HG02678 (cell line): ENCODE results near the gene TIMM44.
A peak's percentile ranks its signal among the peaks of the same experiment; 100 is the strongest.

ENCODE experiments used
- ATAC-seq: cut with Tn5 transposase; IDR thresholded peaks from one replicate; pipeline ENCODE4 v1.9.1; 2021; ENCODE audit warnings: mild to moderate bottlenecking, moderate library complexity; ENCODE audit not compliant: unreplicated experiment

TIMM44 gene, protein sequence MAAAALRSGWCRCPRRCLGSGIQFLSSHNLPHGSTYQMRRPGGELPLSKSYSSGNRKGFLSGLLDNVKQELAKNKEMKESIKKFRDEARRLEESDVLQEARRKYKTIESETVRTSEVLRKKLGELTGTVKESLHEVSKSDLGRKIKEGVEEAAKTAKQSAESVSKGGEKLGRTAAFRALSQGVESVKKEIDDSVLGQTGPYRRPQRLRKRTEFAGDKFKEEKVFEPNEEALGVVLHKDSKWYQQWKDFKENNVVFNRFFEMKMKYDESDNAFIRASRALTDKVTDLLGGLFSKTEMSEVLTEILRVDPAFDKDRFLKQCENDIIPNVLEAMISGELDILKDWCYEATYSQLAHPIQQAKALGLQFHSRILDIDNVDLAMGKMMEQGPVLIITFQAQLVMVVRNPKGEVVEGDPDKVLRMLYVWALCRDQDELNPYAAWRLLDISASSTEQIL

GRCh38 chr19:7943444-7944176 lies at the start of gene TIMM44:
TSS of gene TIMM44 (minus strand) at chr19:7943666. CDS start at chr19:7943651, 15 bp downstream.
- peak; percentile 97 for ATAC-seq

DNA sequence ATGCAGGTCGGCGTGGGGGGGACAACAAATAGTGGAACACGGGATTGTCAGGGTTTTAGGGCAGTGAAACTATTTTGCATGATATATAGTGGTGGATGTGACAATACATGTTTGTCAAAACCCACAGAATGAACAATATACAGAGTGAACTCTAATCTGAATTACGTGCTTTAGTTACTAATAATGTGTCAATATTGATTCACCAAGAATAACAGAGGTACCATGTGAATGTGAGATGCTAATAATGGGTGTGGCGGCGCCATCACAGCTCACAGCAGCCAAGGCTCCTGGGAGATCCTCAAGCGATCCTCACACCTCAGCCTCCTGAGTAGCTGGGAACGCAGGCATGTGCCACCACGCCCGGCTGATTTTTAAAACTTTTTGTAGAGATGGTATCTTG lies 49.1 kb upstream of the TIMM44 start:
- ATAC-seq: no peak

GRCh38 chr19:7989071-7989575 lies 45.7 kb upstream of the TIMM44 start:
- ATAC-seq: no peak

- ATAC-seq: no peak
Observed at GRCh38 chr19:7988307-7988706, 44.8 kb upstream of the TIMM44 start.

DNA sequence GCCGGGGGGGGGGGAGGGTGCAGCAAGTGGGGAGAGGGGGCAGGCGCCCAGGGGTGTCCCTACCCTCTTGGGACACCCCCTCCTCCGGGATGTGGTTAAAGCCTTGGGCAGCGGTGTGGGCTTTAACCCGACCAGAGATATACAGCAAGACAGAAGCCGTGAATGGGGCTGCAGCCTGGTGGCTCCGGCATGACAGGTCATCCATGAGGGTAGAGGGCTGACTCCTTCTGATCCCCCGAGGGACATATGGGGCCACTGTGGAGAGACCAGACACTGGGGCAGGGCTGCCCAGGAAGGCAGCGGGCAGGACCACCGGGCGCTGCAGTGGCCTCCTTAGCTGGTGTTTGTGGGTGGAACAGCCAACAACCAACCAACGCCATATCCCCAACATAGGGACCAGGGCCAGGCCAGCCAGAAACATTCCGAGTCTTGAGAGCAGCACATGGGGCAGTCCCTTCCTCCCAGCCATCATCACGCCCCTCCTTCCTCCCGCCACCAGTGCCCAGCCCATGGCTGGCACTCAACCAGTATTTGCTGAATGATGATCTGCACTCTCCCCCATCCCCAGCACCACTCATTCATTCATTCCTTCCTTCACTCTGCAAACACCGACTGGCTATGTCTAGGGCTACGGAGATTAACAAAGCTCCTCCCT lies 43.8 kb upstream of the TIMM44 start:
- no peak for ATAC-seq

- no peak for ATAC-seq
Observed at GRCh38 chr19:7986321-7987113, 43.1 kb upstream of the TIMM44 start.

DNA sequence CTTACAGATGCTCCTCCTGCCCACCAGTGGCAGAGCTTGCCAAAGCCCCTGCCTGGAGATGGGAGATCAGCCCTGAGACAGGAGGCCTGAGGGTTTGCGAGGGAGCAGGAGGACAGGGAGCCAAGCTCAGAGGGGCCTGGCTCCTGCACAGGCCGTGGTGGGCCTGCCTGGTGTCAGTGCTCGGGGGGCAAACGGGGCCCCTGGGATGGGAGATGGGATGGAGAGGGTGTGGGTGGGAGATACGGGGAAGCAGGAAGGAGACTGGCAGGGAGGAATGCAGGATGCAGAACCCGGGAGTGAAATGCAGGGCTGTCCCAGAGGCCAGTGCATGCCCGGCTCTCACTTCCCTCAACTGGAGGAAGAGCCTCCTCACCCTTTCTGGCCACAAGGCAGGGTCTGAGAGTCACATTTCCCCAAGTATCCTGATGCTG lies 42.0 kb upstream of the TIMM44 start:
- no peak for ATAC-seq

DNA sequence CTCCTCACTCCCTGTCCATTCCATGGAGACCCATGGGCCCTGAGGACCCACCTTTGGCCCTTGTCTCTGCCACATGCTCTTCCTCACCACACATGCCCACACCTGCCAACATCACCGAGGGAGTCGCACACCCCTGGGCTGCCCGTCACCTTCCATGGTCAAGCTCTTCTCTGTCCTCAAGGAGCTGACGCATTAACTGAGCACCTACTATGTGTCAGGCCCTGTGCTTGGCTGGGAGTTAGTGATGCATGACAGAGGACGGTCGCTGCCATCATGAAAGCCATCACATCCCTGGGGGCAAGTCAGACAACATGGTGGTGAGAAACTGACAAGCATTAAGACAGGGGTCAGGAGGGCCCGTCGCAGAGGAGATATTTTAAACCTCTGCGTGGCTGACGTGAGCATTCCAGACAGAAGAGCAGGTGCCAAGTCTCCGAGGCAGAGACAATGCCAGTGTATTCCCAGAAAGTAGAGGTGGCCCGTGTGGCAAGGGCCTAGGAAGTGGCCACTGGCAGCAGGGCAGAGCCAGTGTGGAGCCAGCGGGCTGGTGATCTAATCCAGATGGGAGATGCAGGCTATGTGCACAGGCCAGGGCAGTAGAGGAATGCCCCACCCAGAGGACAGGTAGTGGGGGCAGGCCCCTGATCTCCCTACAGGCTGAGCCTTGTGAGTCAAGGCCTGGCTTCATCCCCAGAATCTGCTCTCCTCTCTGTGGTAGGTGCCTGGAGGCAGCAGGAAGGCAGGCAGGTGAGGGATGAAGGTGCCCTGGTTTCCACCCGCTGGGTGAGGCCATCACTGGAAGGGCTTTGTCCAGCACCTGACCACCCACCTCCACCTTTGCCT lies 40.8 kb upstream of the TIMM44 start:
- no peak for ATAC-seq

DNA sequence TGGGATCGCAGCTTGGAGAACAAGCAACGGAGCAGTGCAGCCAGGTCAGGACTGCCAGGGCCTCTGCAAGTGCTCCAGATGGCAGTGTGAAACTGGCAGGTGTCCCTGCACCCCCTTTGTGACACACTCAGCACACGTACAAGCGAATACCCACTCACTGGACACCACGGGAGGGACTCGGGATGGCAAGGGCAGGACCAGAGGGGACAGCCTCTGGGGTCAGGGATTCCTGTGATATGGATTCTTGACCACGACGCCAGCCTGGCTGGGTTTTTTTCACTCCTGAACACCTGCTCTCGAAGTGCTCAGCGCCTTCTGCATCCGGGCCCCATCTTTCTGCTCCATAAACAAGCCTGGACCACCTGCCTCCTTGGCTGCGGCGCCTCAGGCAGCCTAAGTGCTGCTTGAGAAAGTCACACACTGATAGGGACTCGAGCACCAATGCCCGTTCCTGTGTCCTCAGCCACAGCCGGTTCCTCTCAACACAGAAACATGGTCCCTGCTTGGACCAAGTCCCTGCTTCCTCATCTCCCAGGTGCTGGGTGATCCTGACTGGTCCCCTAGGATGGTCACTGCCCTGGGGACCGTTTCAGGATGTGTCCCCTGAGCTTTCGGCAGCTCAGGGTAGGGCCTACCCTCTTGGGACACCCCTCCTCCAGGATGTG lies 40.0 kb upstream of the TIMM44 start:
- ATAC-seq: no peak

GRCh38 chr19:7982651-7983099 lies 39.2 kb upstream of the TIMM44 start:
- ATAC-seq: no peak

GRCh38 chr19:7982103-7982502 lies 38.6 kb upstream of the TIMM44 start:
- ATAC-seq: no peak

DNA sequence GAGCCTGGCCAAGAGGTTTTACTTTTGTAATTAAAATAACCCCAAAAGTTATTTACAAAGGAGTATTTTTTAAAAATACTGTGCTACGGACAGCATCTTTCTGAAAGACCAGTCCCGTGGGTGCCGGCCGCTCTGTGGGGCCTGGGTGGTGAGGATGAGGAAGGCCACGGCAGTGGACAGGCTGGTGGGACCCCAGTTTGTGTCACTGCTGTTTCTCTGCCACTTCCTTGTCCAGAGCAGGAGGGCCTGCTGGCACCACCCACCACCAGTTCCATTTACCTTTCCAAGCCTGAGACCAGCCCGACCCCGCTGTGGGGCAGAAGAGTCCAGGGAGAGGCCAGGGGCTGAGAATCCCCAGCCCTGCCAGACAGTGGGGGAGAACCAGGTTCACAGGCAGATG lies 38.2 kb upstream of the TIMM44 start:
- ATAC-seq: no peak

DNA sequence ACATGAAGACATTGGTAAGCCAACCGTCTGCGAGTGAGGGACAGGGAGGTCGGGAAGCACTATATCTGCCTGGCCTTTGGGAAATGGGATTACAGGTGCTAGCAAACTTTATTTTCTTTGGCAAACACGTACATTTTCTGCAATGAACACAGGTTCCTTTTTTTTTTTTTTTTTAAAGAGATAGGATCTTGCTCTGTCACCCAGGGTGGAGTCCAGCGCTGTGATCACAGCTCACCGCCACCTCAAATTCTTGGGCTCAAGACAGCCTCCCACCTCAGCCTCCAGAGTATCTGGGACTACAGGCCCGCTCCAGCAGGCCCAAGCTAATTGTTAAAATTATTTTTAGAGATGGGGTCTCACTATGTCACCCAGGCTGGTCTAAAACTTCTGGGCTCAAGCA lies 37.7 kb upstream of the TIMM44 start:
- no peak for ATAC-seq

DNA sequence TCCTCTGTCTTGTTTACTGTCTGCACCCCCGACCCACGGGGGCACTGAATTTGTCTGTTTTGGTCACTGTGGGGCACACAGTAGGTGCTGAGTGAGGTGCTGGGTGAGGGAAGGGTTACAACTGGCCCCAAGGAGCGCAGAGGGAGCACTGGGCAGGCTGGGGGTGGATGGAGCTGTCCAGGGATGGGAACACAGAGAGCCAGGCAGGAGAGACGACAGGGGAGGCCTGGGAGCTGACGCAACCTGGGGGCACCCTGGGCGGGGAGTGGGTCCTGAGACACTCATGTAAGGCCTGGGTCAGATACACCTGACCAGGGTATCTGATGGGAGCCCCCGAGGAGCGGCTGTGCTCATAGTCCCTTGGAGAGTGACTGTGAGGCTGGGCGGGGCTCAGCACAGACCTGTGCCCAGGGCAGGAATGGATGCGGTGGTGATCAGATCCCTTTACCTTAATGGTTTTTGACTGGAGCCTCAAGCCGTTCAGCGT lies 37.2 kb upstream of the TIMM44 start:
- ATAC-seq: no peak

GRCh38 chr19:7980168-7980567 lies 36.7 kb upstream of the TIMM44 start:
- ATAC-seq: no peak

DNA sequence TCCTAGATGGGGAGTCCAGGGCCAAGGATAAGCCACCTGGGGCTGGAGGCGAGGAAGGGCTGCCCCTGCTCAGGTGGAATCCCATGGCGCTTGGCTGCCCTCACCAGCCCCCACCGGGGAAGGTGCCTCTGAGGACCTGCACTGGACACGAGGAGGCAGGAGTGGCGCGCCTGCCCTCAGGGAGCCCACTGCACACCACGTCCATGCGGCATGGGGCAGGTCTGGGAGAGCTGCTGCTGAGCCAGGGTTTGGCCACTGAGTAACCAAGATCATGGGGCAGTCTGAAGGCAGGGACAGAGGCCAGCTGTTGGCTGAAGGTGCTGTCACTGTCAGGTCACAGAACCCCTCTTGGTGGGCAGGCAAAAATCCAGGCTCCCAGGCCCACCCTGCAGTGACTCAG lies 36.1 kb upstream of the TIMM44 start:
- no peak for ATAC-seq

DNA sequence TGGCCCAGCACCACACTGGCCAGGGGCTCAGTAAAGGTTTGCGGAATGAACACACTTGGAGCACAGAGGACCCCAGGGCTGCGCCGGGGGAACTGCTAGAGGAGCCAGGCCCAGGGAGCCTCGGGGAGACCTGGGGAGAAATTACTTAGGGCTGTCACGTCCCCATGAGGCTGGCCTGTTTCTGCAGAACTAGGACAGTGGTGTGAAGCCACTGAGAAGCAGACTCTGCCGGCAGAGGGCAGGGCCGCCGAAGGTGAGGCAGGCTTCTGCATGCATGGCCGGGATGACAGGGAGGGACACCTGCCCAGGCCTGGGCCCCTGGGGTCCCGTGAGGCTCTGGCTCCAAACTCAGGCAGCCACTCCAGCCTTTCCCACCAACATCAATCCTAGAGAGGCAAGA lies 35.5 kb upstream of the TIMM44 start:
- no peak for ATAC-seq

GRCh38 chr19:7978179-7978825 lies 34.8 kb upstream of the TIMM44 start:
- no peak for ATAC-seq

- ATAC-seq: no peak
Observed at GRCh38 chr19:7977723-7978040, 34.2 kb upstream of the TIMM44 start.
